HepG2 (cell line): ENCODE results near the gene HSD3B7. TPM values are rescaled to one million over a fixed set of nuclear protein-coding genes. Genes with fewer than 3 reads are reported as not detected.

Source experiments
- ATAC-seq: fragments of 200-7000 bp; cut with Tn5 transposase; 3 replicates; pipeline ENCODE4 v1.9.1; 2020; ENCODE audit warnings: mild to moderate bottlenecking, moderate library complexity
- BruUV-seq: library from RNA; stranded (reverse); fragments of 400-500 nt; replicated peaks from 2 replicates; lab custom pipeline; 2021; lab: Mats Ljungman, UMichigan
- CTCF ChIA-PET: fragments of 300-600 bp; formaldehyde crosslinking; extraction: SDS; loops from one replicate; lab custom pipeline; 2021; ENCODE audit warnings: low total read pairs, inconsistent platforms, low intra/inter-chr PET ratio; lab: Yijun Ruan, JAX
- POLR2A ChIA-PET: fragments of 350-600 bp; sonication (Branson Sonifier 250); formaldehyde crosslinking; loops from one replicate; lab custom pipeline; 2020; ENCODE audit warnings: antibody characterized with exemption, inconsistent platforms; lab: Yijun Ruan, JAX
- DNase-seq: peaks from one replicate; pipeline ENCODE4 v3.0.0-alpha.2; 2015; ENCODE audit warnings: low spot score
- FAIRE-seq: peaks from 3 replicates; lab custom pipeline; 2011; peaks lifted over from hg19 to GRCh38; lab: Jason Lieb, UNC
- H2AFZ ChIP-seq: one replicate; pipeline ENCODE4 v1.6.1; 2011; ENCODE audit warnings: low read length, inconsistent platforms
- H3K27ac ChIP-seq: fragments of 300-600 bp; 3 replicates; pipeline ENCODE4 v1.8.0; 2011; ENCODE audit warnings: mixed run types, mild to moderate bottlenecking, mixed read lengths, low read length, inconsistent platforms; ENCODE audit not compliant: insufficient read depth; ENCODE audit errors: extremely low read length
- H3K27me3 ChIP-seq, 2 experiments: fragments of 200-600 bp in 1 of 2; 2 replicates in 1 of 2; 3 replicates in 1 of 2; pipeline versions ENCODE4 v1.6.0 to v1.8.0; 2011; ENCODE audit warnings: low read length in 2 of 2, mild to moderate bottlenecking in 2 of 2, moderate library complexity in 2 of 2, inconsistent platforms in 1 of 2; ENCODE audit not compliant: insufficient read depth in 2 of 2, control insufficient read depth in 1 of 2
- H3K36me3 ChIP-seq, 2 experiments: fragments of 200-600 bp in 1 of 2; replicated peaks in 1 of 2; 2 replicates in 1 of 2; 3 replicates in 1 of 2; pipeline versions ENCODE4 v1.5.1 to v1.8.0; 2011; ENCODE audit warnings: low read length in 2 of 2, inconsistent platforms in 1 of 2; ENCODE audit not compliant: insufficient read depth in 2 of 2, control insufficient read depth in 1 of 2
- H3K4me1 ChIP-seq: 2 replicates; pipeline ENCODE4 v1.5.1; 2012; ENCODE audit warnings: low read length, inconsistent platforms; ENCODE audit not compliant: insufficient read depth
- H3K4me2 ChIP-seq: 2 replicates; pipeline ENCODE4 v1.6.0; 2011; ENCODE audit warnings: low read depth, low read length, inconsistent platforms
- H3K4me3 ChIP-seq, 3 experiments: fragments of 200-600 bp in 1 of 3; sonication (generic), shearing (Covaris generic) in 1 of 3; replicated peaks in 1 of 3; 2 replicates each; pipeline ENCODE4 v1.5.1; 2011 to 2016; ENCODE audit warnings: low read length in 3 of 3, inconsistent platforms in 2 of 3, low read depth in 2 of 3, mild to moderate bottlenecking in 2 of 3, control low read depth in 1 of 3, mixed read lengths in 1 of 3; ENCODE audit not compliant: insufficient read depth in 1 of 3
- H3K79me2 ChIP-seq: one replicate; pipeline ENCODE4 v1.6.1; 2011; ENCODE audit warnings: low read length, inconsistent platforms; ENCODE audit not compliant: insufficient read depth
- H3K9ac ChIP-seq: 2 replicates; pipeline ENCODE4 v1.6.0; 2011; ENCODE audit warnings: mild to moderate bottlenecking, low read depth, low read length, inconsistent platforms; ENCODE audit not compliant: insufficient read depth
- H3K9me3 ChIP-seq: 2 replicates; pipeline ENCODE4 v1.5.1; 2012; ENCODE audit warnings: mild to moderate bottlenecking, low read length
- H4K20me1 ChIP-seq: 2 replicates; pipeline ENCODE4 v1.6.0; 2011; ENCODE audit warnings: inconsistent platforms, mild to moderate bottlenecking, low read length, moderate library complexity; ENCODE audit not compliant: insufficient read depth
- ARID2 ChIP-seq: sonication (generic); formaldehyde crosslinking; IDR thresholded peaks from 2 replicates; pipeline ENCODE4 v1.8.1; 2022; ENCODE audit warnings: mild to moderate bottlenecking, missing genetic modification reagents, borderline replicate concordance
- KDM1A ChIP-seq: IDR thresholded peaks from 2 replicates; pipeline ENCODE4 v1.6.1; 2016; ENCODE audit warnings: missing compliant biosample characterization
- RCOR2 ChIP-seq: IDR thresholded peaks from 2 replicates; pipeline ENCODE4 v1.6.1; 2016; ENCODE audit warnings: missing biosample characterization, missing genetic modification reagents
- SKI ChIP-seq: fragments of 450-650 bp; IDR thresholded peaks from one replicate; pipeline ENCODE4 v1.6.1; 2018; ENCODE audit warnings: mild to moderate bottlenecking; ENCODE audit not compliant: partially characterized antibody
- ZBTB40 ChIP-seq, 2 experiments: fragments of 450-650 bp in 1 of 2; sonication (generic) in 1 of 2; formaldehyde crosslinking in 1 of 2; IDR thresholded peaks; 2 replicates each; pipeline versions ENCODE4 v1.6.1 to v1.8.0; 2016 to 2022; ENCODE audit warnings: antibody characterized with exemption in 1 of 2, mild to moderate bottlenecking in 1 of 2, missing genetic modification reagents in 1 of 2
- ZMYM3 ChIP-seq: sonication (generic); formaldehyde crosslinking; IDR thresholded peaks from 2 replicates; pipeline ENCODE4 v1.5.1; 2020; ENCODE audit warnings: mild to moderate bottlenecking, missing genetic modification reagents
- ZNF740 ChIP-seq: sonication (generic); formaldehyde crosslinking; IDR thresholded peaks from 2 replicates; pipeline ENCODE4 v1.4.0; 2020; ENCODE audit warnings: missing genetic modification reagents
- ZNF768 ChIP-seq: sonication (generic); formaldehyde crosslinking; IDR thresholded peaks from 2 replicates; pipeline ENCODE4 v1.4.0; 2020; ENCODE audit warnings: missing genetic modification reagents
- WGBS: methylation state at CpG from one replicate; pipeline ENCODE4 v1.1.6; 2017; ENCODE audit warnings: low lambda C conversion rate; 5-methylcytosine and 5-hydroxymethylcytosine counted together
- in situ Hi-C: cut with HindIII; loops from 2 replicates; pipeline ENCODE4 v1.10.0; 2017; ENCODE audit warnings: low pct_unique_long_range_greater_than_20kb; ENCODE audit not compliant: extremely low pct_ligation_motif_present
- intact Hi-C: fragments of 100-400 bp; cut with micrococcal nuclease; formaldehyde crosslinking; loops from one replicate; pipeline ENCODE4 v1.10.0; 2022; ENCODE audit not compliant: unreplicated experiment
- polyA plus RNA-seq, 8 experiments: library from polyadenylated mRNA; depleted of rRNA in 3 of 8; stranded (reverse) in 7 of 8; unstranded in 1 of 8; fragments of >200 nt; fragmentation: Illumina TruSeq in 4 of 8; extraction: Trizol in 4 of 8; gene quantifications; 2 replicates each; pipeline versions ENCODE4 v1.2.1 to v1.2.3, GENCODE V29; 2011 to 2016; ENCODE audit warnings: low read depth in 4 of 8, missing spikeins in 1 of 8, mixed read lengths in 1 of 8; ENCODE audit not compliant: insufficient read depth in 1 of 8
- total RNA-seq, 5 experiments: library from RNA; depleted of rRNA; stranded (reverse); fragments of >200 nt; fragmentation: Illumina TruSeq; extraction: Trizol; gene quantifications; 2 replicates each; pipeline ENCODE4 v1.2.3, GENCODE V29; 2016; ENCODE audit warnings: low read depth in 1 of 5
- TF ChIP-seq, protein P1 (sequence below): sonication (generic); formaldehyde crosslinking; IDR thresholded peaks from 2 replicates; pipeline ENCODE4 v1.4.0; 2020; ENCODE audit warnings: mild to moderate bottlenecking, missing genetic modification reagents

HSD3B7 gene
- total and polyA plus RNA-seq, 2 of the 13 experiments (the other 11 are each of a cell fraction or from before 2014, with no cell fraction given), result 32.9 to 69.7 TPM

- POLR2A ChIA-PET, result interaction anchor here (1.9 kb wide), 1 partner anchor 10 kb away, joined by 5 read pairs; no protein-coding TSS in a partner anchor
- peaks cover 6 to 23% of the 10 kb centered on the region in 2 experiments for H3K27me3 ChIP-seq
- FAIRE-seq, result no peak
- no peak overlapping the region for H3K4me3 ChIP-seq
- TF ChIP-seq ZNF768 (CRISPR knock-in tag) (peak; percentile 79), KDM1A (CRISPR knock-in tag) (peak; percentile 75), ZMYM3 (CRISPR knock-in tag) (peak; percentile 89; the same call in 1 of the 2 replicates), SKI (peak; percentile 4), RCOR2 (CRISPR knock-in tag) (0 out of 2 replicates have a peak, but pooled peaks have one; percentile 53), ZNF740 (CRISPR knock-in tag) (no peak), ZBTB40 (IDR thresholded peaks at IDR 0.05) (no peak), ZBTB40 (CRISPR knock-in tag; IDR thresholded peaks at IDR 0.05) (0 out of 2 replicates have a peak, but pooled peaks have one; percentile 28), ARID2 (CRISPR knock-in tag) (no peak)
- TF ChIP-seq, protein P1, sequence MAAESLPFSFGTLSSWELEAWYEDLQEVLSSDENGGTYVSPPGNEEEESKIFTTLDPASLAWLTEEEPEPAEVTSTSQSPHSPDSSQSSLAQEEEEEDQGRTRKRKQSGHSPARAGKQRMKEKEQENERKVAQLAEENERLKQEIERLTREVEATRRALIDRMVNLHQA, result no peak
- no peak overlapping the region for H3K27ac ChIP-seq
- H3K4me2 ChIP-seq, result no peak overlapping the region
- no peaks in the 10 kb centered on the region for H3K79me2 ChIP-seq
- in situ Hi-C loops (no loop called here), intact Hi-C loops (no loop called here)
- 56% methylated on average over 8 of the region's 8 CpGs for WGBS
- H3K9ac ChIP-seq, result no peak overlapping the region
- no TSS peak for BruUV-seq
- CTCF ChIA-PET, result no interaction called here
- no peaks in the 10 kb centered on the region for H4K20me1 ChIP-seq
- no peaks in the 10 kb centered on the region for H3K36me3 ChIP-seq
- H2AFZ ChIP-seq, result no peak overlapping the region
- no peaks in the 10 kb centered on the region for H3K9me3 ChIP-seq
- no peak for ATAC-seq
- H3K4me1 ChIP-seq, result peaks cover 65% of the 10 kb centered on the region
- DNase-seq, result no peak
Measured at GRCh38 chr16:31006589-31006988, 21.6 kb downstream of the HSD3B7 start.
